ENCODE measurements around the gene KRT16.

DNA sequence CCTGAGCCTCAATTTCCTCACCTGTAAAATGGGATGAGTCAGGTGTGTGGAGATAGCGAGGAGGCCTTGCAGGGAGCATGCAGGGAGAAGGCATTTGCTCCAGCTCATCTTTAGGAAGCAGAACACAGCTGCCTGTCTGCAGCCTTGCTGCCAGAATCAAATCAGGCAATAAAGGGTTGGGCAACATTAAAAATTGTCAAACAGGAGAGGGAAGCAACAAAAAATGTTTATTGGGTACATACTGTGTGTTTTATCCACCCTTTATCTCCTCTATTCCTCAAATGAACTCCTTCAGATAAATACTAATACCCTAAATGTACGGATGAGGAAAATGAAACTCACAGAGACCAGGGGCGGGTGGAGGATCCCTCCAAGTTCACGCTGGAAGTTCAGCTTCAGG lies 12.2 kb downstream of the KRT16 start:
- no peak for TF ChIP-seq GATA3 (IDR thresholded peaks at IDR 0.05; ENCODE audit: low read depth, low read length)
- TF ChIP-seq GATA2 (IDR thresholded peaks at IDR 0.05; ENCODE audit: low read depth, low read length): no peak

Data from SH-SY5Y (cell line).